ENCODE data around the gene MOB2. TPM values are rescaled to one million over a fixed set of nuclear protein-coding genes. Genes with fewer than 3 reads are reported as not detected.

The MOB2 gene
- polyA plus RNA-seq, 3 donors, result 22.1 to 44.1 (median 22.5) TPM

DNA sequence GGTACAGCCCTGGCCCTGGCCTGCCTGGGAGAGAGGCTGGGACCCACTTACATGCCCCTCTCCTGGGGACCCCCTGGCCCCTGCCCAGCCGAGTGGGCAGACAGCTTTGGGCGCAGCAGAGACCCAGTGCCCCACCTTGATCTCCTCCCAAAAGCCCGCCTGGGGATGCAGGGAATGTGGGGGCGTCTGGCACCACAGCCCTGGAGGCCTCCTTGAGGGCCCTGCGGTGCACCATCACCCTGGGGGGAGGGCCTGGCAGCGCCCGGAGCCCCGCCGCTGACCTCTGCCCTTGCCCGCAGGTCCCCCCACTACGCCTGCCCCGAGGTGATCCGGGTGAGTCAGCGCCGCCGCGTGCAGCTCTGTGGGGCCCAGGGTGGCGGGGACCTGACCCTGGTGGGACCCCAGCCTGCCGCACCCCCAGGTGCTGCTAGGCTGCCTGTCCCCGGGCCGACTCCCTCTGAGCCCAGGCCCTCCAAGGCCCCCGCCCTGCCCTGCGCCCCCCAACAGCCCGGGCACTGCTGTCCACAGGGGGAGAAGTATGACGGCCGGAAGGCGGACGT is 43.7 kb downstream of the MOB2 start:
- H3K27me3 Mint-ChIP-seq (ENCODE audit: low read depth in 3 of 3), result peaks cover 0 to 2% (median 2%) of the 10 kb centered on the region in 3 donors
- no peaks in the 10 kb centered on the region for H4K20me1 ChIP-seq (ENCODE audit: insufficient read depth, low read length)
- H2AFZ ChIP-seq (ENCODE audit: insufficient read depth, low read depth, low read length, poor library complexity, severe bottlenecking), result no peak overlapping the region
- 91% methylated on average over 20 of the region's 28 CpGs for WGBS (ENCODE audit: insufficient coverage)
- H3K27me3 ChIP-seq (ENCODE audit: control insufficient read depth in 2 of 2, insufficient read depth in 2 of 2, low read length in 2 of 2), result no peaks in the 10 kb centered on the region
- TF ChIP-seq, protein P1, sequence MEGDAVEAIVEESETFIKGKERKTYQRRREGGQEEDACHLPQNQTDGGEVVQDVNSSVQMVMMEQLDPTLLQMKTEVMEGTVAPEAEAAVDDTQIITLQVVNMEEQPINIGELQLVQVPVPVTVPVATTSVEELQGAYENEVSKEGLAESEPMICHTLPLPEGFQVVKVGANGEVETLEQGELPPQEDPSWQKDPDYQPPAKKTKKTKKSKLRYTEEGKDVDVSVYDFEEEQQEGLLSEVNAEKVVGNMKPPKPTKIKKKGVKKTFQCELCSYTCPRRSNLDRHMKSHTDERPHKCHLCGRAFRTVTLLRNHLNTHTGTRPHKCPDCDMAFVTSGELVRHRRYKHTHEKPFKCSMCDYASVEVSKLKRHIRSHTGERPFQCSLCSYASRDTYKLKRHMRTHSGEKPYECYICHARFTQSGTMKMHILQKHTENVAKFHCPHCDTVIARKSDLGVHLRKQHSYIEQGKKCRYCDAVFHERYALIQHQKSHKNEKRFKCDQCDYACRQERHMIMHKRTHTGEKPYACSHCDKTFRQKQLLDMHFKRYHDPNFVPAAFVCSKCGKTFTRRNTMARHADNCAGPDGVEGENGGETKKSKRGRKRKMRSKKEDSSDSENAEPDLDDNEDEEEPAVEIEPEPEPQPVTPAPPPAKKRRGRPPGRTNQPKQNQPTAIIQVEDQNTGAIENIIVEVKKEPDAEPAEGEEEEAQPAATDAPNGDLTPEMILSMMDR (IDR thresholded peaks at IDR 0.05), result no peak
- no peak overlapping the region for H3K27ac ChIP-seq (ENCODE audit: low read depth in 1 of 2, low read length in 2 of 2)
- H3K4me1 ChIP-seq (ENCODE audit: control insufficient read depth in 1 of 2, insufficient read depth in 2 of 2, low read length in 2 of 2), result no peaks in the 10 kb centered on the region
- no peaks in the 10 kb centered on the region for H3K9me3 Mint-ChIP-seq
- H3K4me3 Mint-ChIP-seq, result no peak overlapping the region
- H3K4me3 ChIP-seq (replicated peaks in 1 of 3; ENCODE audit: low read depth in 2 of 3, low read length in 3 of 3), result no peak overlapping the region
- no peaks in the 10 kb centered on the region for H3K36me3 ChIP-seq (replicated peaks in 1 of 2; ENCODE audit: control insufficient read depth in 1 of 2, insufficient read depth in 2 of 2, low read length in 2 of 2)
- intact Hi-C loops (cut with micrococcal nuclease), result no loop called here
- no peaks in the 10 kb centered on the region for H3K4me1 Mint-ChIP-seq
- no peaks in the 10 kb centered on the region for H3K9me3 ChIP-seq (replicated peaks in 1 of 2; ENCODE audit: control insufficient read depth in 1 of 2, insufficient read depth in 1 of 2, low read length in 2 of 2)
- no peaks in the 10 kb centered on the region for H3K79me2 ChIP-seq (ENCODE audit: insufficient read depth, low read length)
- no peak overlapping the region for H3K9ac ChIP-seq (ENCODE audit: insufficient read depth, low read length, poor library complexity, severe bottlenecking)
- no peak for DNase-seq
- no peak overlapping the region for H3K27ac Mint-ChIP-seq
- H3K4me2 ChIP-seq (replicated peaks; ENCODE audit: extremely low read depth, low read length, poor library complexity, severe bottlenecking), result no peak overlapping the region
- H3K36me3 Mint-ChIP-seq, result no peaks in the 10 kb centered on the region

- Histone ChIP-seq H3K36me3 (replicated peaks in 1 of 2; ENCODE audit: control insufficient read depth in 1 of 2, insufficient read depth in 2 of 2, low read length in 2 of 2) (no peaks in the 10 kb centered on the region), H3K27me3 (ENCODE audit: control insufficient read depth in 2 of 2, insufficient read depth in 2 of 2, low read length in 2 of 2) (no peaks in the 10 kb centered on the region), H3K4me3 (replicated peaks in 1 of 3; ENCODE audit: low read depth in 2 of 3, low read length in 3 of 3) (no peak overlapping the region), H3K79me2 (ENCODE audit: insufficient read depth, low read length) (no peaks in the 10 kb centered on the region), H3K27ac (ENCODE audit: low read depth in 1 of 2, low read length in 2 of 2) (no peak overlapping the region), H4K20me1 (ENCODE audit: insufficient read depth, low read length) (no peaks in the 10 kb centered on the region), H3K4me1 (ENCODE audit: control insufficient read depth in 1 of 2, insufficient read depth in 2 of 2, low read length in 2 of 2) (no peaks in the 10 kb centered on the region), H3K9ac (ENCODE audit: insufficient read depth, low read length, poor library complexity, severe bottlenecking) (no peak overlapping the region), H3K4me2 (replicated peaks; ENCODE audit: extremely low read depth, low read length, poor library complexity, severe bottlenecking) (no peak overlapping the region), H3K9me3 (replicated peaks in 1 of 2; ENCODE audit: control insufficient read depth in 1 of 2, insufficient read depth in 1 of 2, low read length in 2 of 2) (no peaks in the 10 kb centered on the region), H2AFZ (ENCODE audit: insufficient read depth, low read depth, low read length, poor library complexity, severe bottlenecking) (no peak overlapping the region)
- Mint-ChIP-seq H3K9me3 (no peaks in the 10 kb centered on the region), H3K27ac (no peak overlapping the region), H3K27me3 (ENCODE audit: low read depth in 3 of 3) (peaks cover 0 to 2% (median 2%) of the 10 kb centered on the region in 3 donors), H3K36me3 (no peaks in the 10 kb centered on the region), H3K4me3 (no peak overlapping the region), H3K4me1 (no peaks in the 10 kb centered on the region)
- 83% methylated on average over 4 of the region's 9 CpGs for WGBS (ENCODE audit: insufficient coverage)
- intact Hi-C loops (cut with micrococcal nuclease), result no loop called here
- TF ChIP-seq, protein P1 (IDR thresholded peaks at IDR 0.05), result no peak
- no peak for DNase-seq
Measured at GRCh38 chr11:1442163-1442562, 44.4 kb downstream of the MOB2 start.

Measured in CD14-positive monocyte (primary cell).